Uterus (tissue), 4 donors: ENCODE results near the gene PCMT1. TPM values are rescaled to one million over a fixed set of nuclear protein-coding genes. Genes with fewer than 3 reads are reported as not detected.

ENCODE experiments used
- DNase-seq, 2 donors: peaks; one replicate each; pipeline ENCODE4 v3.0.0-alpha.2; 2019 to 2020
- H3K27ac ChIP-seq, 2 donors: fragments of 200-600 bp; sonication (generic); 1 replicate in 1 of 2; 2 replicates in 1 of 2; pipeline ENCODE4 v1.5.1; 2016 to 2018
- H3K27me3 ChIP-seq, 2 donors: fragments of 200-600 bp; sonication (generic); one replicate each; pipeline ENCODE4 v1.5.1; 2018 to 2019; ENCODE audit warnings: control low read depth in 1 of 2
- H3K36me3 ChIP-seq, 2 donors: fragments of 200-600 bp; sonication (generic); one replicate each; pipeline ENCODE4 v1.5.1; 2019; ENCODE audit warnings: control low read depth in 1 of 2
- H3K4me1 ChIP-seq, 2 donors: fragments of 200-600 bp; sonication (generic); one replicate each; pipeline ENCODE4 v1.5.1; 2018 to 2019; ENCODE audit warnings: control low read depth in 1 of 2
- H3K4me3 ChIP-seq, 2 donors: fragments of 200-600 bp; sonication (generic); 1 replicate in 1 of 2; 2 replicates in 1 of 2; pipeline ENCODE4 v1.5.1; 2018 to 2019; ENCODE audit warnings: mild to moderate bottlenecking in 1 of 2
- H3K9me3 ChIP-seq, 2 donors: fragments of 200-600 bp; sonication (generic); one replicate each; pipeline ENCODE4 v1.5.1; 2019; ENCODE audit warnings: control low read depth in 1 of 2
- POLR2A ChIP-seq, 2 donors: fragments of 450-650 bp; IDR thresholded peaks; one replicate each; pipeline ENCODE4 v1.6.1; 2016; ENCODE audit warnings: antibody characterized with exemption in 2 of 2, mild to moderate bottlenecking in 1 of 2, moderate library complexity in 1 of 2
- intact Hi-C: fragments of 100-400 bp; cut with DNase I; formaldehyde crosslinking; loops from one replicate; pipeline ENCODE4 v1.15.1; 2023; ENCODE audit warnings: low total_unique reads
- total RNA-seq, 4 donors: library from RNA; depleted of rRNA in 3 of 4; stranded (reverse); fragments of >200 nt in 3 of 4; gene quantifications; one replicate each; pipeline versions ENCODE4 v1.1.0 to v1.2.4, GENCODE V29; 2014 to 2023
- TF ChIP-seq, protein P1 (sequence below), 4 experiments: fragments of 200-600 bp in 2 of 4; fragments of 450-650 bp in 2 of 4; sonication (generic) in 2 of 4; IDR thresholded peaks; one replicate each; pipeline ENCODE4 v1.5.1; 2016 to 2019; ENCODE audit warnings: antibody characterized with exemption in 4 of 4, mild to moderate bottlenecking in 2 of 4, moderate library complexity in 1 of 4
- donor health status: DM: yes; HTN: yes; CAD: no.

PCMT1 gene
- total RNA-seq, 4 donors from 2014 or later: 34.4 to 147 (median 88.6) TPM

DNA sequence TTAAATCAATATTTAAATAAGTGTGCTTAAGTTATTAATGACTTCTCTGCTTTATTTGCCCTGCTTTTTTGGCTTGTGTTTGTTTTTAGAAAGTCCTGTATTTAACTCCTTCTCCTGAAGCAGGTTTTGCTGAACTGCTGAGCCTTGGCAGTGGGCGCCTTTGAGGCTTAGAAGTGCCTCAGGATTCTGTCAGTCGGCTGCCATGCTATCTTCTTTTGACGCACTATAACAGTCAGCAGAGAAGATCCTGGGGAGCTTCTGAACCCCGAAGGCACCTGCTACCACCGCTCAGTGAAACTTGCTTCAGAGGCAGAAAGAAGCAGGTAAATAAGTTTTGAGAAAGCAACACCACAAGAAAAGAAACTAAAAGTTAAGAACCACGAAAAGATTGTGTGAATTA is 22.4 kb downstream of the PCMT1 start:
- H3K27ac ChIP-seq: no peak overlapping the region
- H3K36me3 ChIP-seq: no peaks in the 10 kb centered on the region
- DNase-seq: no peak
- no peaks in the 10 kb centered on the region for H3K27me3 ChIP-seq
- no peaks in the 10 kb centered on the region for H3K4me1 ChIP-seq
- H3K4me3 ChIP-seq: no peak overlapping the region
- TF ChIP-seq, protein P1, sequence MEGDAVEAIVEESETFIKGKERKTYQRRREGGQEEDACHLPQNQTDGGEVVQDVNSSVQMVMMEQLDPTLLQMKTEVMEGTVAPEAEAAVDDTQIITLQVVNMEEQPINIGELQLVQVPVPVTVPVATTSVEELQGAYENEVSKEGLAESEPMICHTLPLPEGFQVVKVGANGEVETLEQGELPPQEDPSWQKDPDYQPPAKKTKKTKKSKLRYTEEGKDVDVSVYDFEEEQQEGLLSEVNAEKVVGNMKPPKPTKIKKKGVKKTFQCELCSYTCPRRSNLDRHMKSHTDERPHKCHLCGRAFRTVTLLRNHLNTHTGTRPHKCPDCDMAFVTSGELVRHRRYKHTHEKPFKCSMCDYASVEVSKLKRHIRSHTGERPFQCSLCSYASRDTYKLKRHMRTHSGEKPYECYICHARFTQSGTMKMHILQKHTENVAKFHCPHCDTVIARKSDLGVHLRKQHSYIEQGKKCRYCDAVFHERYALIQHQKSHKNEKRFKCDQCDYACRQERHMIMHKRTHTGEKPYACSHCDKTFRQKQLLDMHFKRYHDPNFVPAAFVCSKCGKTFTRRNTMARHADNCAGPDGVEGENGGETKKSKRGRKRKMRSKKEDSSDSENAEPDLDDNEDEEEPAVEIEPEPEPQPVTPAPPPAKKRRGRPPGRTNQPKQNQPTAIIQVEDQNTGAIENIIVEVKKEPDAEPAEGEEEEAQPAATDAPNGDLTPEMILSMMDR (IDR thresholded peaks at IDR 0.05): no peak
- no peak for TF ChIP-seq POLR2A (IDR thresholded peaks at IDR 0.05)
- no peaks in the 10 kb centered on the region for H3K9me3 ChIP-seq
- intact Hi-C loops: no loop called here

DNA sequence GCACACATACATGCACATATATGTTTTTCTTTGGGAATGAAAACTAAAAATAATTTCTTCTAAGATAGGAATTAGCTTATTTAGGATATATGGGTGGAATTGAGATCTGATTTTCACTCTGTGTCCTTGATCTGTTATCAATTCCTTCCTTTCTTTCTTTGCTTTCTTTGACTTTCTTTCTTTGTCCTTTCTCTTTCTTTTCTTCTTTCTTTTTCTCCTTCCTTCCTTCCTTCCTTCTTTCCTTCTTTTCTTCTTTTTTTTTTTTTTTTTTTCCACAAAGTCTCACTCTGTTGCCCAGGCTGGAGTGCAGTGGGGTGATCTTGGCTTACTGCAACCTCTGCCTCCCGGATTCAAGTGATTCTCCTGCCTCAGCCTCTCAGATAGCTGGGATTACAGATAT is 28.1 kb downstream of the PCMT1 start:
- intact Hi-C loops: no loop called here
- Histone ChIP-seq H3K4me3 (no peak overlapping the region), H3K27ac (no peak overlapping the region), H3K36me3 (no peaks in the 10 kb centered on the region), H3K9me3 (no peaks in the 10 kb centered on the region), H3K27me3 (no peaks in the 10 kb centered on the region), H3K4me1 (no peaks in the 10 kb centered on the region)
- TF ChIP-seq POLR2A (IDR thresholded peaks at IDR 0.05): no peak
- TF ChIP-seq, protein P1 (IDR thresholded peaks at IDR 0.05): no peak
- no peak for DNase-seq

DNA sequence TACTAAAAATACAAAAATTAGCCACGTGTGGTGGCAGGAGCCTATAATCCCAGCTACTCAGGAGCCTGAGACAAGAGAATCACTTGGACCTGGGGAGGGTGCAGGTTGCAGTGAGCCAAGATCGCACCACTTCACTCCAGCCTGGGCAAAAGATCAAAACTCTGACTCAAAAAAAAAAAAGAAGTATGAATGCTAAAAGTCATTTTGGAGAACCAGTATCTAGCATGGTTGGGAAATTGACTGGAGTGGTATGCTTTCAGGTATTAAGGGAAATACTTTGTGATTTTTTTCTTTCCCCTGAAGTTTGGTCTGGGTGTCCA is 30.1 kb downstream of the PCMT1 start:
- no peak for DNase-seq
- no peak overlapping the region for H3K27ac ChIP-seq
- intact Hi-C loops: no loop called here
- H3K4me3 ChIP-seq: no peak overlapping the region
- no peaks in the 10 kb centered on the region for H3K4me1 ChIP-seq
- H3K36me3 ChIP-seq: no peaks in the 10 kb centered on the region
- TF ChIP-seq POLR2A (IDR thresholded peaks at IDR 0.05): no peak
- TF ChIP-seq, protein P1 (IDR thresholded peaks at IDR 0.05): no peak
- no peaks in the 10 kb centered on the region for H3K9me3 ChIP-seq
- H3K27me3 ChIP-seq: no peaks in the 10 kb centered on the region

DNA sequence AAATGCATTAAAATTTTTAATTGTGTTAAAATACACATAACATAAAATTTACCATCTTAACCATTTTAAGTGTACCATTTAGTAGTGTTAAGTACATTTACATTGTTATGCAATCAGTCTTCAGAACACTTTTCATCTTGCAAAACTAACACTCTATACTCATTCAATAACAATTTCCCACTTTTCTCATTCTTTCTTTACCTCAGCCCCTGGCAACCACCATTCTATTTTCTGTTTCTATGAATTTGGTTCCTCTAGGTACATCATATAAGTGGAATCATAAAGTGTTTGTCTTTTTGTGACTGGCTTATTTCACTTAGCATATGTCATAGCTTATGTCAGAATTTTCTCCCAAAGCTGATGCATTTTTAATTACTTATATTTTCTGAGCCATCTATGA is 32.2 kb downstream of the PCMT1 start:
- Histone ChIP-seq H3K36me3 (no peaks in the 10 kb centered on the region), H3K27ac (no peak overlapping the region), H3K4me1 (no peaks in the 10 kb centered on the region), H3K4me3 (no peak overlapping the region), H3K9me3 (no peaks in the 10 kb centered on the region), H3K27me3 (no peaks in the 10 kb centered on the region)
- DNase-seq: no peak
- TF ChIP-seq, protein P1 (IDR thresholded peaks at IDR 0.05): no peak
- no peak for TF ChIP-seq POLR2A (IDR thresholded peaks at IDR 0.05)
- intact Hi-C loops: no loop called here

DNA sequence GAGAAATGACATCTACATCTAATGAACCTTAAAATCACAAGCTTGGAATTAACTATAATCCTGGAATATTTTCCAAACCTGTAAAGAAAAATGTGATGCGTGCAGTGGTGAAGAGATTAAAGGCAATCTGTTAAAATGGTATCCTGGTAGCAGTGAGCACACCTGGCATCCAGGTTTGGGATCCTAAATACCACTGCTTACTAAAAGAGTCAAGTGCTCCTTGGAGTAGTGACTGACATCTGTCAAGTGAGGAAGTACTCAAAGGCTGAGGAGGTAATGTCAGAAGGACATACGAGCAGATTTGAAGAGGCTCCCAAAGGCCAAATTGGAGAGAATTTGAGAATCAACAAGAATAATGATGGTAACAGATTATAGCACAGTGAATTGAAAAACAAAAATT is 32.8 kb downstream of the PCMT1 start:
- no peak for DNase-seq
- no peaks in the 10 kb centered on the region for H3K4me1 ChIP-seq
- no peaks in the 10 kb centered on the region for H3K9me3 ChIP-seq
- no peak overlapping the region for H3K27ac ChIP-seq
- TF ChIP-seq, protein P1 (IDR thresholded peaks at IDR 0.05): no peak
- TF ChIP-seq POLR2A (IDR thresholded peaks at IDR 0.05): no peak
- H3K36me3 ChIP-seq: no peaks in the 10 kb centered on the region
- intact Hi-C loops: no loop called here
- no peaks in the 10 kb centered on the region for H3K27me3 ChIP-seq
- H3K4me3 ChIP-seq: no peak overlapping the region
